ENCODE measurements around the gene PPT2.

PPT2 gene

DNA sequence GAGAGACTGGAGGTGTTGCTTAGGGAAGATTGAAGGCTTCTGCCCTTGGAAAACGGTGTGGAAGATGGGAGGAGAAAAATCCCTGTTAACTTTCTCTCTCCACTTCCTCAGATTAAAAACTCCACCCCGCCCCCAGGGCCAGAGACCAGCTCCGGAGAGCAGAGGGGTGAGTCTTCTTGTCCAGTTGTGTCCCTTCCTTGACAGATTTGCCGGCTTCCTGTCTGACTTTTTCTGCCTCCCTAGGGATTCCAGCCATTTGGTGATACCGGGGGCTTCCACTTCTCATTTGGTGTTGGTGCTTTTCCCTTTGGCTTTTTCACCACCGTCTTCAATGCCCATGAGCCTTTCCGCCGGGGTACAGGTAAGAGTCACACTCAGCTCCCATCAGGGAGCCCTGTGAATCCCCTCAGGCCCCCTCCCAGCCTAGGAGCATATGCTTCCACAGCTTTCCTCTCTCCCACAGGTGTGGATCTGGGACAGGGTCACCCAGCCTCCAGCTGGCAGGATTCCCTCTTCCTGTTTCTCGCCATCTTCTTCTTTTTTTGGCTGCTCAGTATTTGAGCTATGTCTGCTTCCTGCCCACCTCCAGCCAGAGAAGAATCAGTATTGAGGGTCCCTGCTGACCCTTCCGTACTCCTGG lies 25.9 kb downstream of the PPT2 start:
- no peak overlapping the region for H2BK12ac ChIP-seq (ENCODE audit: low read length in 2 of 2)
- H3K27ac ChIP-seq (ENCODE audit: low read length, poor library complexity, severe bottlenecking): no peak overlapping the region
- H3K4me1 ChIP-seq (ENCODE audit: control insufficient read depth, insufficient read depth, low read depth, low read length): peaks cover 15% of the 10 kb centered on the region
- no peak overlapping the region for H3K4ac ChIP-seq (ENCODE audit: low read depth in 1 of 2, low read length in 2 of 2)
- H3K14ac ChIP-seq (ENCODE audit: low read length in 2 of 2): no peak overlapping the region
- H2BK15ac ChIP-seq (ENCODE audit: low read depth, poor library complexity, severe bottlenecking): no peak overlapping the region
- peaks cover 40% of the 10 kb centered on the region for H3K79me1 ChIP-seq (replicated peaks; ENCODE audit: low read length, poor library complexity, severe bottlenecking)
- H3K27me3 ChIP-seq (ENCODE audit: control insufficient read depth in 1 of 2, insufficient read depth in 1 of 2, low read length in 2 of 2): no peaks in the 10 kb centered on the region
- DNase-seq: no peak
- peak overlapping the region in 1 of 2 experiments; percentile 99 for H3K4me3 ChIP-seq (ENCODE audit: insufficient read depth in 1 of 2, low read depth in 1 of 2, low read length in 2 of 2)
- H4K91ac ChIP-seq (ENCODE audit: low read length): no peak overlapping the region
- no peak overlapping the region for H2AK5ac ChIP-seq (ENCODE audit: low read length, severe bottlenecking)
- no peak overlapping the region for H3K18ac ChIP-seq (ENCODE audit: low read depth in 1 of 2, low read length in 2 of 2)
- H3K36me3 ChIP-seq (ENCODE audit: control insufficient read depth in 1 of 2, insufficient read depth in 2 of 2, low read depth in 1 of 2, low read length in 2 of 2): peaks cover 44% of the 10 kb centered on the region in 2 experiments
- no peak overlapping the region for H2BK120ac ChIP-seq (ENCODE audit: low read depth, low read length)
- no peak overlapping the region for H4K8ac ChIP-seq (ENCODE audit: low read length)
- H2AFZ ChIP-seq (ENCODE audit: low read depth, low read length): no peak overlapping the region
- 86% methylated on average over 10 of the region's 10 CpGs for WGBS
- no peak overlapping the region for H3K4me2 ChIP-seq (ENCODE audit: low read length, poor library complexity, severe bottlenecking)
- H2BK5ac ChIP-seq (ENCODE audit: low read depth, low read length, poor library complexity, severe bottlenecking): no peak overlapping the region
- no peak overlapping the region for H3K9ac ChIP-seq (ENCODE audit: low read length)
- no peak overlapping the region for H3K23ac ChIP-seq (ENCODE audit: low read length in 2 of 2)
- H3K9me3 ChIP-seq (ENCODE audit: control insufficient read depth, low read length): no peaks in the 10 kb centered on the region

GRCh38 chr6:32181148-32181702 lies 27.3 kb downstream of the PPT2 start:
- H4K91ac ChIP-seq (ENCODE audit: low read length): no peak overlapping the region
- no peaks in the 10 kb centered on the region for H3K27me3 ChIP-seq (ENCODE audit: control insufficient read depth in 1 of 2, insufficient read depth in 1 of 2, low read length in 2 of 2)
- H3K79me1 ChIP-seq (replicated peaks; ENCODE audit: low read length, poor library complexity, severe bottlenecking): peaks cover 37% of the 10 kb centered on the region
- WGBS: 94% methylated on average over 15 of the region's 15 CpGs
- H3K4me1 ChIP-seq (ENCODE audit: control insufficient read depth, insufficient read depth, low read depth, low read length): peaks cover 14% of the 10 kb centered on the region
- H2BK5ac ChIP-seq (ENCODE audit: low read depth, low read length, poor library complexity, severe bottlenecking): no peak overlapping the region
- H3K23ac ChIP-seq (ENCODE audit: low read length in 2 of 2): no peak overlapping the region
- peaks cover 46 to 49% of the 10 kb centered on the region in 2 experiments for H3K36me3 ChIP-seq (ENCODE audit: control insufficient read depth in 1 of 2, insufficient read depth in 2 of 2, low read depth in 1 of 2, low read length in 2 of 2)
- H2BK120ac ChIP-seq (ENCODE audit: low read depth, low read length): no peak overlapping the region
- H2BK15ac ChIP-seq (ENCODE audit: low read depth, poor library complexity, severe bottlenecking): no peak overlapping the region
- H2AFZ ChIP-seq (ENCODE audit: low read depth, low read length): no peak overlapping the region
- no peak overlapping the region for H3K4ac ChIP-seq (ENCODE audit: low read depth in 1 of 2, low read length in 2 of 2)
- no peak overlapping the region for H3K14ac ChIP-seq (ENCODE audit: low read length in 2 of 2)
- DNase-seq: no peak
- H4K8ac ChIP-seq (ENCODE audit: low read length): no peak overlapping the region
- H2BK12ac ChIP-seq (ENCODE audit: low read length in 2 of 2): no peak overlapping the region
- no peaks in the 10 kb centered on the region for H3K9me3 ChIP-seq (ENCODE audit: control insufficient read depth, low read length)
- H3K18ac ChIP-seq (ENCODE audit: low read depth in 1 of 2, low read length in 2 of 2): no peak overlapping the region
- no peak overlapping the region for H3K4me2 ChIP-seq (ENCODE audit: low read length, poor library complexity, severe bottlenecking)
- no peak overlapping the region for H3K4me3 ChIP-seq (ENCODE audit: insufficient read depth in 1 of 2, low read depth in 1 of 2, low read length in 2 of 2)
- H3K9ac ChIP-seq (ENCODE audit: low read length): no peak overlapping the region
- no peak overlapping the region for H3K27ac ChIP-seq (ENCODE audit: low read length, poor library complexity, severe bottlenecking)
- no peak overlapping the region for H2AK5ac ChIP-seq (ENCODE audit: low read length, severe bottlenecking)

DNA sequence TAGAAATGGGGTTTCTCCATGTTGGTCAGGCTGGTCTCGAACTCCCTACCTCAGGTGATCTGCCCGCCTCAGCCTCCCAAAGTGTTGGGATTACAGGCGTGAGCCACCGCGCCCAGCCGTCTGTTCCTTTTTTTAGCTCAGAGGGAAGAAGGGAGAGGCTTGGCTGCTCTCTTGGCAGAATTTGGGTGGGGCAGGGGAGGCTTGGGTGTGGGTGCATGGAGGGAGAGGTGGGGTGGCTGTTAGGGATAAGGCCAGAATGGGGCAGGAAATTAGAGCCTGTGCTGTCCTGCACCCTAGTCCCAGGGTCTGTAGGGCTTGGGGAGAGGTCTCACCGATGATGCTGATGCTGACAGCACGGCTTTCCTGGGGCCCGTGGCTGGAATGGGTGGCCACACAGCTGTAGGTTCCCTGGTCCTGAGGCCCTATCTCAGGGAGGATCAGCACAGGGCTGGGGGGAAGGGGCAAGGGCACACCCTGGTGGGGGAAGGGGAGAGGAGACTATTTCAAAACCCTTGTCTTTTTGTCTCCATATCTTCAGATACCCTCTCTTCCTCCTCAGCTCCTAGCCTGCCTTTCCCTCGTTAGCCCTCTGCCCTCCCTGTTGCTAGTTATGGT lies 28.1 kb downstream of the PPT2 start:
- Histone ChIP-seq H4K91ac (ENCODE audit: low read length) (no peak overlapping the region), H3K4me1 (ENCODE audit: control insufficient read depth, insufficient read depth, low read depth, low read length) (peaks cover 14% of the 10 kb centered on the region), H3K27me3 (ENCODE audit: control insufficient read depth in 1 of 2, insufficient read depth in 1 of 2, low read length in 2 of 2) (no peaks in the 10 kb centered on the region), H3K4me2 (ENCODE audit: low read length, poor library complexity, severe bottlenecking) (no peak overlapping the region), H3K14ac (ENCODE audit: low read length in 2 of 2) (no peak overlapping the region), H3K27ac (ENCODE audit: low read length, poor library complexity, severe bottlenecking) (no peak overlapping the region), H2BK120ac (ENCODE audit: low read depth, low read length) (no peak overlapping the region), H3K4ac (ENCODE audit: low read depth in 1 of 2, low read length in 2 of 2) (no peak overlapping the region), H2BK5ac (ENCODE audit: low read depth, low read length, poor library complexity, severe bottlenecking) (no peak overlapping the region), H3K4me3 (ENCODE audit: insufficient read depth in 1 of 2, low read depth in 1 of 2, low read length in 2 of 2) (no peak overlapping the region), H2BK15ac (ENCODE audit: low read depth, poor library complexity, severe bottlenecking) (no peak overlapping the region), H3K18ac (ENCODE audit: low read depth in 1 of 2, low read length in 2 of 2) (no peak overlapping the region), H2AK5ac (ENCODE audit: low read length, severe bottlenecking) (no peak overlapping the region), H3K9me3 (ENCODE audit: control insufficient read depth, low read length) (no peaks in the 10 kb centered on the region), H4K8ac (ENCODE audit: low read length) (no peak overlapping the region), H2BK12ac (ENCODE audit: low read length in 2 of 2) (peak overlapping the region in 1 of 2 experiments; percentile 24), H3K23ac (ENCODE audit: low read length in 2 of 2) (no peak overlapping the region), H2AFZ (ENCODE audit: low read depth, low read length) (no peak overlapping the region), H3K36me3 (ENCODE audit: control insufficient read depth in 1 of 2, insufficient read depth in 2 of 2, low read depth in 1 of 2, low read length in 2 of 2) (peaks cover 54 to 57% of the 10 kb centered on the region in 2 experiments), H3K79me1 (replicated peaks; ENCODE audit: low read length, poor library complexity, severe bottlenecking) (peaks cover 35% of the 10 kb centered on the region), H3K9ac (ENCODE audit: low read length) (peak overlapping the region; percentile 8)
- no peak for DNase-seq
- 96% methylated on average over 9 of the region's 10 CpGs for WGBS

DNA sequence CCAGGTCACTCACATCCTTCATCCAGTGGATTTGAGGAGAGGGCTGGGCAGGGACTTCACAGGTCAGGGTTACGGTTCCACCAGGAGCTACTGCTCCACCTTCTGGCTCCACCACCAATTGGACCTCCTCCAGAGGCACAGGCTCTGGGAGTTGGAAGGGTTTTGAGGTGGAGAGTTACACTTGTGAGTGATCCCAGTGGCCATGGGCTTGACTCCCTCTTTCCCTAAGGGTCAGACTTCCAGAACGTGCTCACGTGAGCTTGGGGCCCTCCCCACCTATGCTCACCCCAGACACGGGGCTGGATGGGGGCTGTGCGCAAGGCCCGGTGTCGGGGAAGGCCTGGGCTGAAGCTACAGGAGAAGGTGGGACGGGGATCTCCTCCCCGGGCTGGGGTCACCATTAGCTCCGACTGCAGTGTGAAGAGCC lies 28.6 kb downstream of the PPT2 start:
- Histone ChIP-seq H3K23ac (ENCODE audit: low read length in 2 of 2) (no peak overlapping the region), H3K27ac (ENCODE audit: low read length, poor library complexity, severe bottlenecking) (no peak overlapping the region), H2AFZ (ENCODE audit: low read depth, low read length) (no peak overlapping the region), H3K79me1 (replicated peaks; ENCODE audit: low read length, poor library complexity, severe bottlenecking) (peaks cover 35% of the 10 kb centered on the region), H2BK12ac (ENCODE audit: low read length in 2 of 2) (no peak overlapping the region), H4K91ac (ENCODE audit: low read length) (no peak overlapping the region), H3K9me3 (ENCODE audit: control insufficient read depth, low read length) (no peaks in the 10 kb centered on the region), H3K18ac (ENCODE audit: low read depth in 1 of 2, low read length in 2 of 2) (no peak overlapping the region), H2BK120ac (ENCODE audit: low read depth, low read length) (no peak overlapping the region), H4K8ac (ENCODE audit: low read length) (no peak overlapping the region), H3K4me3 (ENCODE audit: insufficient read depth in 1 of 2, low read depth in 1 of 2, low read length in 2 of 2) (no peak overlapping the region), H2BK15ac (ENCODE audit: low read depth, poor library complexity, severe bottlenecking) (no peak overlapping the region), H3K36me3 (ENCODE audit: control insufficient read depth in 1 of 2, insufficient read depth in 2 of 2, low read depth in 1 of 2, low read length in 2 of 2) (peaks cover 60 to 62% of the 10 kb centered on the region in 2 experiments), H3K27me3 (ENCODE audit: control insufficient read depth in 1 of 2, insufficient read depth in 1 of 2, low read length in 2 of 2) (no peaks in the 10 kb centered on the region), H3K14ac (ENCODE audit: low read length in 2 of 2) (no peak overlapping the region), H3K4me2 (ENCODE audit: low read length, poor library complexity, severe bottlenecking) (no peak overlapping the region), H3K9ac (ENCODE audit: low read length) (peak overlapping the region; percentile 36), H2BK5ac (ENCODE audit: low read depth, low read length, poor library complexity, severe bottlenecking) (no peak overlapping the region), H3K4me1 (ENCODE audit: control insufficient read depth, insufficient read depth, low read depth, low read length) (peaks cover 17% of the 10 kb centered on the region), H3K4ac (ENCODE audit: low read depth in 1 of 2, low read length in 2 of 2) (no peak overlapping the region), H2AK5ac (ENCODE audit: low read length, severe bottlenecking) (no peak overlapping the region)
- no peak for DNase-seq
- WGBS: 96% methylated on average over 9 of the region's 10 CpGs
